Measurements from ENCODE around the gene GLT1D1. TPM values are rescaled to one million over a fixed set of nuclear protein-coding genes. Genes with fewer than 3 reads are reported as not detected.
A peak's percentile ranks its signal among the peaks of the same experiment; 100 is the strongest.
"Not testable (repeated sequence)": the region's sequence is repeated elsewhere in the genome, so short reads cannot be mapped to it uniquely, and the experiment has no call there.

GLT1D1 gene
- total RNA-seq: 1 to 10 TPM in 2 of 4 donors, under 1 TPM in 1, not detected in 1; 0.26 to 3.6 (median 2.9) TPM

GRCh38 chr12:128852885-128853599 is at the start of gene GLT1D1:
Gene GLT1D1 (plus strand): TSS chr12:128853478. CDS start chr12:128853582, 104 bp downstream.
- DNase-seq: no peak
- Histone ChIP-seq H3K27ac (peak within 1 kb of the TSS; percentile 1 to 21), H3K9me3 (no peaks in the 10 kb centered on the region), H3K4me1 (no peaks in the 10 kb centered on the region), H3K4me3 (peak within 1 kb of the TSS; percentile 17 to 20), H3K36me3 (no peaks in the 10 kb centered on the region), H3K27me3 (no peaks in the 10 kb centered on the region)
- TF ChIP-seq POLR2A (IDR thresholded peaks at IDR 0.05): no peak
- TF ChIP-seq, protein P1, sequence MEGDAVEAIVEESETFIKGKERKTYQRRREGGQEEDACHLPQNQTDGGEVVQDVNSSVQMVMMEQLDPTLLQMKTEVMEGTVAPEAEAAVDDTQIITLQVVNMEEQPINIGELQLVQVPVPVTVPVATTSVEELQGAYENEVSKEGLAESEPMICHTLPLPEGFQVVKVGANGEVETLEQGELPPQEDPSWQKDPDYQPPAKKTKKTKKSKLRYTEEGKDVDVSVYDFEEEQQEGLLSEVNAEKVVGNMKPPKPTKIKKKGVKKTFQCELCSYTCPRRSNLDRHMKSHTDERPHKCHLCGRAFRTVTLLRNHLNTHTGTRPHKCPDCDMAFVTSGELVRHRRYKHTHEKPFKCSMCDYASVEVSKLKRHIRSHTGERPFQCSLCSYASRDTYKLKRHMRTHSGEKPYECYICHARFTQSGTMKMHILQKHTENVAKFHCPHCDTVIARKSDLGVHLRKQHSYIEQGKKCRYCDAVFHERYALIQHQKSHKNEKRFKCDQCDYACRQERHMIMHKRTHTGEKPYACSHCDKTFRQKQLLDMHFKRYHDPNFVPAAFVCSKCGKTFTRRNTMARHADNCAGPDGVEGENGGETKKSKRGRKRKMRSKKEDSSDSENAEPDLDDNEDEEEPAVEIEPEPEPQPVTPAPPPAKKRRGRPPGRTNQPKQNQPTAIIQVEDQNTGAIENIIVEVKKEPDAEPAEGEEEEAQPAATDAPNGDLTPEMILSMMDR (IDR thresholded peaks at IDR 0.05): no peak
- intact Hi-C loops (cut with DNase I; ENCODE audit: low total_unique reads): no loop called here

DNA sequence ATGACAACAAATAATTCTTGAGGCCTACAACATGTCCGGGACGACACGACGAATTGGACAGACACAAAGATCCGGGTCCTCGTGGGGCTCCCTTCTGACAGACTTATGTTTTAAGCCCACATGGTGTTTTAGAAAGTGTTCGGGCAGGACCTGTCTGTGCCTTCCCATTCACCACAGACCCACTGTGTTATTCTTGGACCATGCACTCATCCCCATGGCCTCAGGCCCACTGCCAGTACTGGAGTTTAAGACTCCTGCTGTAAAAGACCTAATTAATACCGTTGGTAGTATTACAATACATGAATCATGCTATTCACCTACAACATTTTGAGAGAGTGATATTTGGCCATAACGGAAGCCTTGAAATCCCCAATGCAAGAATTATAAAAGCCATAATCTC is 49.5 kb upstream of the GLT1D1 start:
- no peak overlapping the region for H3K27ac ChIP-seq
- no peak for DNase-seq
- no peaks in the 10 kb centered on the region for H3K4me1 ChIP-seq
- no peaks in the 10 kb centered on the region for H3K36me3 ChIP-seq
- no peaks in the 10 kb centered on the region for H3K9me3 ChIP-seq
- H3K4me3 ChIP-seq: no peak overlapping the region
- intact Hi-C loops (cut with DNase I; ENCODE audit: low total_unique reads): no loop called here
- TF ChIP-seq POLR2A (IDR thresholded peaks at IDR 0.05): no peak
- TF ChIP-seq, protein P1 (IDR thresholded peaks at IDR 0.05): no peak
- no peaks in the 10 kb centered on the region for H3K27me3 ChIP-seq

DNA sequence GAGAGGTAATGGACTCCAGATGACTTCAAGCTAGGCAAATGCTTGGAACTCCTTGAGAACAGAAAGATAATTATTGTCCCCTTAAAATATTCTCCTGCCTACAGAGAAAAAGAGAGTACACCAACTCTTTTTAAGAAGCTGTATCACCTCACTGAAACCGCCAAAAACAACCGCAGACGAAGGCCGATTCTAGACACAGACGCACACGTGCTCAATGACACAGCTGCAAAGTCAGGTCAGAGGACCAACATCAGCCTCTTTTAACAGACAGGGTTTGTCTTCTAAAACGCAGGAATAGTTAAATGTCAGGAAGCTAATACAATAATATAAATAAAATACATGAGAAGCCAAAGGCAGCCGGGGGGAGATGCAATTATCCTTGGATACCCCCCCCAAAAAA is 48.5 kb upstream of the GLT1D1 start:
- TF ChIP-seq POLR2A (IDR thresholded peaks at IDR 0.05): no peak
- TF ChIP-seq, protein P1 (IDR thresholded peaks at IDR 0.05): no peak
- no peaks in the 10 kb centered on the region for H3K36me3 ChIP-seq

DNA sequence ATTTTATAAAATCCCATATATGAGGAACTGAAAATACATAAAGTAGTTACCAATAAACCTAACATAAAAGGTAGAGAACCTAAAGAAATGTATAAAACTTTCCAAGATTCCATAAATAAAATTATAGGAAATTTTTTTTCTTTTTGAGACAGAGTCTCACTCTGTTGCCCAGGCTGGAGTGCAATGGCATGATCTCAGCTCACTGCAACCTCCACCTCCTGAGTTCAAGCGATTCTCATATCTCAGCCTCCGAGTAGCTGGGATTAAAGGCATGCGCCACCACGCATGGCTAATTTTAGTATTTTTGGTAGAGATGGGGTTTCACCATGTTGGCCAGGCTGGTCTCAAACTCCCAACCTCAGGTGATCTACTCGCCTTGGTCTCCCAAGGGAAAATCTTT is 47.9 kb upstream of the GLT1D1 start:
- H3K9me3 ChIP-seq; H3K4me1 ChIP-seq; H3K27me3 ChIP-seq; H3K4me3 ChIP-seq; H3K36me3 ChIP-seq; H3K27ac ChIP-seq; intact Hi-C loops (cut with DNase I; ENCODE audit: low total_unique reads); DNase-seq: not testable (repeated sequence)

More for the DNA sequence above, 48.5 kb upstream of the GLT1D1 start:
- H3K27ac ChIP-seq: no peak overlapping the region
- no peaks in the 10 kb centered on the region for H3K27me3 ChIP-seq
- H3K4me3 ChIP-seq: no peak overlapping the region
- H3K9me3 ChIP-seq: no peaks in the 10 kb centered on the region
- DNase-seq: no peak
- no peaks in the 10 kb centered on the region for H3K4me1 ChIP-seq
- intact Hi-C loops (cut with DNase I; ENCODE audit: low total_unique reads): no loop called here

- H3K27ac ChIP-seq: no peak overlapping the region
- no peak for DNase-seq
- TF ChIP-seq, protein P1 (IDR thresholded peaks at IDR 0.05): no peak
- TF ChIP-seq POLR2A (IDR thresholded peaks at IDR 0.05): no peak
- H3K4me3 ChIP-seq: no peak overlapping the region
- intact Hi-C loops (cut with DNase I; ENCODE audit: low total_unique reads): no loop called here
- no peaks in the 10 kb centered on the region for H3K9me3 ChIP-seq
- H3K36me3 ChIP-seq: no peaks in the 10 kb centered on the region
- no peaks in the 10 kb centered on the region for H3K4me1 ChIP-seq
- no peaks in the 10 kb centered on the region for H3K27me3 ChIP-seq
These were observed 46.7 kb upstream of the GLT1D1 start for GRCh38 chr12:128806573-128806972.

All from uterus (tissue), 4 donors.